CD14-positive monocyte (primary cell): ENCODE measurements around the gene PRCD. TPM values are rescaled to one million over a fixed set of nuclear protein-coding genes. Genes with fewer than 3 reads are reported as not detected.
A peak's percentile ranks its signal among the peaks of the same experiment; 100 is the strongest.

Source experiments
- DNase-seq, 3 donors: peaks; one replicate each; pipeline ENCODE4 v3.0.0-alpha.2; 2011 to 2022
- H2AFZ ChIP-seq: 2 replicates; pipeline ENCODE4 v1.6.0; 2012; ENCODE audit warnings: mild to moderate bottlenecking, low read depth, low read length, inconsistent platforms; ENCODE audit not compliant: insufficient read depth, poor library complexity, severe bottlenecking
- H3K27ac ChIP-seq, 2 donors: 1 replicate in 1 of 2; 2 replicates in 1 of 2; pipeline ENCODE4 v1.5.1; 2012 to 2013; ENCODE audit warnings: low read length in 2 of 2, control low read depth in 1 of 2, inconsistent platforms in 1 of 2, low read depth in 1 of 2, mild to moderate bottlenecking in 1 of 2
- H3K27me3 ChIP-seq, 2 donors: one replicate each; pipeline versions ENCODE4 v1.6.0 to v1.6.1; 2011 to 2013; ENCODE audit warnings: low read length in 2 of 2; ENCODE audit not compliant: control insufficient read depth in 2 of 2, insufficient read depth in 2 of 2
- H3K36me3 ChIP-seq, 2 donors: replicated peaks in 1 of 2; 1 replicate in 1 of 2; 2 replicates in 1 of 2; pipeline versions ENCODE4 v1.5.1 to v1.6.1; 2012 to 2013; ENCODE audit warnings: low read length in 2 of 2, control low read depth in 1 of 2, inconsistent platforms in 1 of 2, mild to moderate bottlenecking in 1 of 2; ENCODE audit not compliant: insufficient read depth in 2 of 2, control insufficient read depth in 1 of 2
- H3K4me1 ChIP-seq, 2 donors: 1 replicate in 1 of 2; 2 replicates in 1 of 2; pipeline versions ENCODE4 v1.5.1 to v1.6.1; 2012 to 2013; ENCODE audit warnings: low read length in 2 of 2, control low read depth in 1 of 2, inconsistent platforms in 1 of 2, mild to moderate bottlenecking in 1 of 2, moderate library complexity in 1 of 2; ENCODE audit not compliant: insufficient read depth in 2 of 2, control insufficient read depth in 1 of 2
- H3K4me2 ChIP-seq: replicated peaks from 2 replicates; pipeline ENCODE3; 2012; ENCODE audit warnings: low read length, moderate library complexity, mild to moderate bottlenecking; ENCODE audit not compliant: poor library complexity, severe bottlenecking; ENCODE audit errors: extremely low read depth
- H3K4me3 ChIP-seq, 3 experiments: fragments of 200-600 bp in 1 of 3; sonication (generic) in 1 of 3; replicated peaks in 1 of 3; 1 replicate in 2 of 3; 2 replicates in 1 of 3; pipeline ENCODE4 v1.5.1; 2011 to 2013; ENCODE audit warnings: low read length in 3 of 3, mild to moderate bottlenecking in 3 of 3, control low read depth in 2 of 3, low read depth in 2 of 3, inconsistent platforms in 1 of 3, moderate library complexity in 1 of 3
- H3K79me2 ChIP-seq: 2 replicates; pipeline ENCODE4 v1.6.0; 2012; ENCODE audit warnings: mild to moderate bottlenecking, control low read depth, inconsistent platforms, low read length, moderate library complexity; ENCODE audit not compliant: insufficient read depth
- H3K9ac ChIP-seq: 2 replicates; pipeline ENCODE4 v1.6.0; 2017; ENCODE audit warnings: low read length, mild to moderate bottlenecking; ENCODE audit not compliant: insufficient read depth, poor library complexity, severe bottlenecking
- H3K9me3 ChIP-seq, 2 donors: replicated peaks in 1 of 2; 1 replicate in 1 of 2; 2 replicates in 1 of 2; pipeline versions ENCODE4 v1.5.1 to v1.6.1; 2012 to 2013; ENCODE audit warnings: low read length in 2 of 2, control low read depth in 1 of 2; ENCODE audit not compliant: control insufficient read depth in 1 of 2, insufficient read depth in 1 of 2
- H4K20me1 ChIP-seq: 2 replicates; pipeline ENCODE4 v1.6.0; 2012; ENCODE audit warnings: mild to moderate bottlenecking, low read length, control low read depth, moderate library complexity; ENCODE audit not compliant: insufficient read depth
- H3K27ac Mint-ChIP-seq, 7 donors: one replicate each; pipeline ENCODE4 v1.8.0; 2020; ENCODE audit warnings: mild to moderate bottlenecking in 7 of 7, mixed read lengths in 7 of 7, moderate library complexity in 6 of 7, inconsistent platforms in 2 of 7
- H3K27me3 Mint-ChIP-seq, 3 donors: one replicate each; pipeline ENCODE4 v1.8.0; 2021 to 2022; ENCODE audit warnings: low read depth in 3 of 3, mild to moderate bottlenecking in 3 of 3, mixed read lengths in 3 of 3, moderate library complexity in 3 of 3, inconsistent platforms in 1 of 3
- H3K36me3 Mint-ChIP-seq, 2 donors: one replicate each; pipeline ENCODE4 v1.8.0; 2020; ENCODE audit warnings: mixed read lengths in 2 of 2, inconsistent platforms in 1 of 2, mild to moderate bottlenecking in 1 of 2
- H3K4me1 Mint-ChIP-seq: one replicate; pipeline ENCODE4 v1.8.0; 2020; ENCODE audit warnings: mild to moderate bottlenecking, mixed read lengths
- H3K4me3 Mint-ChIP-seq, 2 donors: one replicate each; pipeline ENCODE4 v1.8.0; 2020; ENCODE audit warnings: mild to moderate bottlenecking in 2 of 2, mixed read lengths in 2 of 2, moderate library complexity in 1 of 2
- H3K9me3 Mint-ChIP-seq, 7 donors: one replicate each; pipeline ENCODE4 v1.8.0; 2020 to 2022; ENCODE audit warnings: mixed read lengths in 7 of 7, mild to moderate bottlenecking in 6 of 7, moderate library complexity in 6 of 7, inconsistent platforms in 2 of 7
- WGBS: methylation state at CpG from one replicate; pipeline ENCODE4 v1.1.5; 2013; ENCODE audit warnings: missing lambda C conversion rate; ENCODE audit not compliant: insufficient coverage; 5-methylcytosine and 5-hydroxymethylcytosine counted together
- intact Hi-C, 2 donors: fragments of 100-400 bp; cut with micrococcal nuclease; formaldehyde crosslinking; loops; one replicate each; pipeline versions ENCODE4 v1.15.0 to v1.15.1; 2023
- polyA plus RNA-seq, 3 donors: library from polyadenylated mRNA; depleted of rRNA in 1 of 3; unstranded in 2 of 3; stranded (reverse) in 1 of 3; fragments of 300-500 nt in 2 of 3; fragments of >200 nt in 1 of 3; fragmentation: Illumina TruSeq in 2 of 3; gene quantifications; 1 replicate in 2 of 3; 2 replicates in 1 of 3; pipeline ENCODE4 v1.2.3, GENCODE V29; 2012 to 2021
- TF ChIP-seq, protein P1 (sequence below): fragments of 200-600 bp; IDR thresholded peaks from one replicate; pipeline ENCODE4 v1.8.0; 2022; ENCODE audit warnings: antibody characterized with exemption, mild to moderate bottlenecking

Gene PRCD
- polyA plus RNA-seq, 3 donors: not detected

DNA sequence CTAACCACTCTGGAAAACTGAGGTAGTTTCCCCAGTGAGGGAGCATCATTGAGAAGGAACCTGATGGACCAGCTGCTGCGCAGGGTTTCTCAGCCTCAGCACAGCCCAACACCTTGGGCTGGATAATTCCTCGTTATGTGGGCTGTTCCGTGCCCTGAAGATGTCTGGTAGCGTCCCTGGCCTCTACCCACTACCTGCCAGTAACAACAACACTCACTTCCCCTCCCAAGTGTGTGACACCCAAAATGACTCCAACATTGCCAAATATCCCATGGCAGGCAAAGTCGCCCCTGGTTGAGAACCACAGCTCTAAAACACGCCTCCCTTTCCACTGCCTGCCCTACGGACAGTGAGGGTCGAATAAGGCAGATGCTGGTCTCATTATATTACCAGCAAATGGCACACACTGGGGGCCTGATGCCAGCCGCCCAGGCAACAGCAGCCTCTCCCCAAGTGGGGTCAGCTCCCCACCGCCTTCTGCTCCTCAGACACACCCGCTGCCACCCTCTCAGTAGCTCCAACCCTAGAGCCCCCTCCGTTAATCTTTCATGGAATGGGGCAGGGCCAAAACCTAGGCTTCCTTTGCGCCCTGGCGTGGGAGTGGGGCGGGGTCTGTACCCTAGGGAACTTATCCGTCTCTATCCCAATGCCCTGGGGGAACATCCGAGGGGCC, 39.6 kb upstream of the PRCD start:
- Histone ChIP-seq H3K9ac (peak overlapping the region; percentile 99), H4K20me1 (no peaks in the 10 kb centered on the region), H3K27me3 (no peaks in the 10 kb centered on the region), H3K4me2 (peak overlapping the region; percentile 100), H2AFZ (no peak overlapping the region), H3K79me2 (peaks cover 60% of the 10 kb centered on the region), H3K27ac (peak overlapping the region; percentile 91 to 97), H3K4me3 (peak overlapping the region; percentile 80 to 99 (median 97)), H3K36me3 (peaks cover 13 to 29% of the 10 kb centered on the region in 2 donors), H3K4me1 (peaks cover 78 to 87% of the 10 kb centered on the region in 2 donors), H3K9me3 (no peaks in the 10 kb centered on the region)
- intact Hi-C loops: loop anchor here in 1 of 2 donors (10.0 kb wide), 2 partner anchors 115 to 215 kb away; partner anchors contain the start of genes MXRA7 and SPHK1
- TF ChIP-seq, protein P1, sequence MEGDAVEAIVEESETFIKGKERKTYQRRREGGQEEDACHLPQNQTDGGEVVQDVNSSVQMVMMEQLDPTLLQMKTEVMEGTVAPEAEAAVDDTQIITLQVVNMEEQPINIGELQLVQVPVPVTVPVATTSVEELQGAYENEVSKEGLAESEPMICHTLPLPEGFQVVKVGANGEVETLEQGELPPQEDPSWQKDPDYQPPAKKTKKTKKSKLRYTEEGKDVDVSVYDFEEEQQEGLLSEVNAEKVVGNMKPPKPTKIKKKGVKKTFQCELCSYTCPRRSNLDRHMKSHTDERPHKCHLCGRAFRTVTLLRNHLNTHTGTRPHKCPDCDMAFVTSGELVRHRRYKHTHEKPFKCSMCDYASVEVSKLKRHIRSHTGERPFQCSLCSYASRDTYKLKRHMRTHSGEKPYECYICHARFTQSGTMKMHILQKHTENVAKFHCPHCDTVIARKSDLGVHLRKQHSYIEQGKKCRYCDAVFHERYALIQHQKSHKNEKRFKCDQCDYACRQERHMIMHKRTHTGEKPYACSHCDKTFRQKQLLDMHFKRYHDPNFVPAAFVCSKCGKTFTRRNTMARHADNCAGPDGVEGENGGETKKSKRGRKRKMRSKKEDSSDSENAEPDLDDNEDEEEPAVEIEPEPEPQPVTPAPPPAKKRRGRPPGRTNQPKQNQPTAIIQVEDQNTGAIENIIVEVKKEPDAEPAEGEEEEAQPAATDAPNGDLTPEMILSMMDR: no peak
- 25% methylated on average over 14 of the region's 17 CpGs for WGBS
- Mint-ChIP-seq H3K27me3 (peaks cover 0 to 2% (median 0%) of the 10 kb centered on the region in 3 donors), H3K4me3 (peak overlapping the region; percentile 87 to 95), H3K4me1 (peaks cover 82% of the 10 kb centered on the region), H3K36me3 (peaks cover 40 to 42% of the 10 kb centered on the region in 2 donors), H3K27ac (peak overlapping the region; percentile 88 to 96 (median 94)), H3K9me3 (no peaks in the 10 kb centered on the region)
- DNase-seq: peak; percentile 75 to 82 (median 81)

GRCh38 chr17:76500747-76501017, 39.2 kb upstream of the PRCD start:
- Histone ChIP-seq H3K4me1 (peaks cover 74 to 82% of the 10 kb centered on the region in 2 donors), H2AFZ (no peak overlapping the region), H3K27me3 (no peaks in the 10 kb centered on the region), H3K9ac (peak overlapping the region; percentile 99), H3K27ac (peak overlapping the region; percentile 91 to 97), H3K4me2 (peak overlapping the region; percentile 100), H4K20me1 (no peaks in the 10 kb centered on the region), H3K79me2 (peaks cover 56% of the 10 kb centered on the region), H3K4me3 (peak overlapping the region; percentile 80 to 99 (median 97)), H3K36me3 (peaks cover 12 to 26% of the 10 kb centered on the region in 2 donors), H3K9me3 (no peaks in the 10 kb centered on the region)
- peaks cover 38 to 39% of the 10 kb centered on the region in 2 donors for H3K36me3 Mint-ChIP-seq
- peak overlapping the region; percentile 88 to 96 (median 94) for H3K27ac Mint-ChIP-seq
- H3K4me1 Mint-ChIP-seq: peaks cover 77% of the 10 kb centered on the region
- TF ChIP-seq, protein P1: no peak
- 4% methylated on average over 8 of the region's 10 CpGs for WGBS
- no peaks in the 10 kb centered on the region for H3K9me3 Mint-ChIP-seq
- H3K27me3 Mint-ChIP-seq: peaks cover 0 to 2% (median 0%) of the 10 kb centered on the region in 3 donors
- H3K4me3 Mint-ChIP-seq: peak overlapping the region; percentile 87 to 95
- intact Hi-C loops: loop anchor here (1.0 to 10.0 kb wide), 3 partner anchors 7 to 214 kb away; partner anchors contain the start of genes MXRA7 (in 1 of the 2) and SPHK1 (in 1 of the 2)
- DNase-seq: no peak
